Measurements from ENCODE around the gene MCUB. TPM values are rescaled to one million over a fixed set of nuclear protein-coding genes. Genes with fewer than 3 reads are reported as not detected.

MCUB gene
- total and polyA plus RNA-seq, 2 donors (not counting 1 experiment from before 2014, with no cell fraction given): 19.0 to 20.6 TPM

DNA sequence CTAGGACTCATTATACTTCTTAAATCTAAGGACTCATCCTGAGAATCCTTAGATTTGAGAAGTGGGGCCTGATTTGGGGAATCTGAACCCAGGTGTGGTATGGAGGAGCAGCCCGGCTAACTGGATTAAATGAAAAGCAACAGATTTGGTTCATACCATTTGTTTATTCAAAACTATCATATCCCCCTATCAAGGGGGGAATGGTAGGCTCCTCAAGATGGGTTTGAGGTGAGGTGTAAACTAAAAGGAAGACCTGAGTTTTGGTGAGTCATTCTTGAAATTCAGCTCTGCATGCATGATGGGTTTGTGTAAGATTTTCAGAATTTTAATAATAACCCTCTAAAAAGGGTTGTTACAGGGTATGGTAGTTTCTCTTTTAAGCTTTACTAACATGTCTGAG, 89.8 kb downstream of the MCUB start:
- Histone ChIP-seq H3K27me3 (ENCODE audit: control insufficient read depth, insufficient read depth, low read length) (no peaks in the 10 kb centered on the region), H2AFZ (ENCODE audit: low read length) (no peak overlapping the region), H3K4me2 (ENCODE audit: extremely low read depth, insufficient read depth, low read length) (no peak overlapping the region), H3K79me2 (ENCODE audit: control insufficient read depth, insufficient read depth, low read length) (no peaks in the 10 kb centered on the region), H3K9me3 (ENCODE audit: control insufficient read depth, insufficient read depth, low read depth, low read length) (no peaks in the 10 kb centered on the region), H3K9ac (ENCODE audit: insufficient read depth, low read length) (no peak overlapping the region), H3K4me1 (ENCODE audit: control insufficient read depth, extremely low read depth, insufficient read depth, low read length) (no peaks in the 10 kb centered on the region), H3K27ac (ENCODE audit: insufficient read depth, low read length) (no peak overlapping the region), H3K36me3 (ENCODE audit: control insufficient read depth, insufficient read depth, low read length) (no peaks in the 10 kb centered on the region), H4K20me1 (ENCODE audit: control insufficient read depth, extremely low read depth, insufficient read depth, low read length) (no peaks in the 10 kb centered on the region), H3K4me3 (replicated peaks in 1 of 4; ENCODE audit: control extremely low read depth in 1 of 4, insufficient read depth in 1 of 4, low read depth in 3 of 4, low read length in 4 of 4) (no peak overlapping the region)
- TF ChIP-seq EZH2 (IDR thresholded peaks at IDR 0.05; ENCODE audit: low read length, missing control alignments) (no peak), CTCF (conservative IDR thresholded peaks at IDR 0.05 in 1 of 2, IDR thresholded peaks at IDR 0.05 in 1 of 2; ENCODE audit: low read depth in 1 of 2, low read length in 2 of 2) (no peak)
- DNase-seq (ENCODE audit: low read depth in 2 of 2): no peak

DNA sequence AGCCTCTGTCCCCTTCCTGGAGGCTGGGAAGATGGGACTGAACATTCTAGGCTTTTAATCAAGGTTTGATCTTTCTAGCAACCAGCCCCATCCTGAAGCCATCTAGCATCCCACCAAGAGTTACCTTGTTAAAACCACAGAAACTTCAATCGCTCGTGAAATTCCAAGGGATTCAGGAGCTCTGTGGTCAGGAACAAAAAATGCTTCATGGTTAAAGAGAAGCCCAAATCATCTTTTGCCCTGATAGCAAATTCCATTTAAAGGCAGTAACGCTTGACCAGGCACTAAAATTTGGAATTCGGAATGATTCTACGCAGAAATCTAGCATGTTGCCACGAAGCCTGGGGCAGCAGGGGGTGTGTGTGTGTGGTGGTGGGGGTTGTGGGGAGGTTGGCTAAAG, 95.3 kb downstream of the MCUB start:
- Histone ChIP-seq H3K36me3 (ENCODE audit: control insufficient read depth, insufficient read depth, low read length) (no peaks in the 10 kb centered on the region), H3K79me2 (ENCODE audit: control insufficient read depth, insufficient read depth, low read length) (no peaks in the 10 kb centered on the region), H3K4me1 (ENCODE audit: control insufficient read depth, extremely low read depth, insufficient read depth, low read length) (no peaks in the 10 kb centered on the region), H3K9ac (ENCODE audit: insufficient read depth, low read length) (no peak overlapping the region), H3K9me3 (ENCODE audit: control insufficient read depth, insufficient read depth, low read depth, low read length) (no peaks in the 10 kb centered on the region), H3K27ac (ENCODE audit: insufficient read depth, low read length) (no peak overlapping the region), H2AFZ (ENCODE audit: low read length) (no peak overlapping the region), H3K4me2 (ENCODE audit: extremely low read depth, insufficient read depth, low read length) (no peak overlapping the region), H3K4me3 (replicated peaks in 1 of 4; ENCODE audit: control extremely low read depth in 1 of 4, insufficient read depth in 1 of 4, low read depth in 3 of 4, low read length in 4 of 4) (no peak overlapping the region), H4K20me1 (ENCODE audit: control insufficient read depth, extremely low read depth, insufficient read depth, low read length) (no peaks in the 10 kb centered on the region), H3K27me3 (ENCODE audit: control insufficient read depth, insufficient read depth, low read length) (no peaks in the 10 kb centered on the region)
- DNase-seq (ENCODE audit: low read depth in 2 of 2): peak in 1 of 2 donors; percentile 13
- TF ChIP-seq EZH2 (IDR thresholded peaks at IDR 0.05; ENCODE audit: low read length, missing control alignments) (no peak), CTCF (conservative IDR thresholded peaks at IDR 0.05 in 1 of 2, IDR thresholded peaks at IDR 0.05 in 1 of 2; ENCODE audit: low read depth in 1 of 2, low read length in 2 of 2) (no peak)

- H4K20me1 ChIP-seq (ENCODE audit: control insufficient read depth, extremely low read depth, insufficient read depth, low read length): no peaks in the 10 kb centered on the region
- H3K4me1 ChIP-seq (ENCODE audit: control insufficient read depth, extremely low read depth, insufficient read depth, low read length): no peaks in the 10 kb centered on the region
- no peak overlapping the region for H3K4me2 ChIP-seq (ENCODE audit: extremely low read depth, insufficient read depth, low read length)
- H3K27me3 ChIP-seq (ENCODE audit: control insufficient read depth, insufficient read depth, low read length): no peaks in the 10 kb centered on the region
- H3K9me3 ChIP-seq (ENCODE audit: control insufficient read depth, insufficient read depth, low read depth, low read length): no peaks in the 10 kb centered on the region
- no peaks in the 10 kb centered on the region for H3K79me2 ChIP-seq (ENCODE audit: control insufficient read depth, insufficient read depth, low read length)
- no peak overlapping the region for H3K27ac ChIP-seq (ENCODE audit: insufficient read depth, low read length)
- DNase-seq (ENCODE audit: low read depth in 2 of 2): no peak
- no peak overlapping the region for H3K9ac ChIP-seq (ENCODE audit: insufficient read depth, low read length)
- TF ChIP-seq CTCF (conservative IDR thresholded peaks at IDR 0.05 in 1 of 2, IDR thresholded peaks at IDR 0.05 in 1 of 2; ENCODE audit: low read depth in 1 of 2, low read length in 2 of 2) (no peak), EZH2 (IDR thresholded peaks at IDR 0.05; ENCODE audit: low read length, missing control alignments) (no peak)
- H2AFZ ChIP-seq (ENCODE audit: low read length): no peak overlapping the region
- H3K4me3 ChIP-seq (replicated peaks in 1 of 4; ENCODE audit: control extremely low read depth in 1 of 4, insufficient read depth in 1 of 4, low read depth in 3 of 4, low read length in 4 of 4): no peak overlapping the region
- no peaks in the 10 kb centered on the region for H3K36me3 ChIP-seq (ENCODE audit: control insufficient read depth, insufficient read depth, low read length)
Observed at GRCh38 chr4:109657854-109658418, 97.9 kb downstream of the MCUB start.

All from fibroblast of lung (primary cell).